Nephron progenitor cell (in vitro differentiated cells): Measurements from ENCODE around the gene CADPS2.

Experiments
- DNase-seq: peaks from one replicate; pipeline ENCODE4 v3.0.0; 2021
- H3K27ac Mint-ChIP-seq: 2 replicates; pipeline ENCODE4 v1.8.0; 2021; ENCODE audit warnings: mild to moderate bottlenecking, moderate library complexity, mixed read lengths
- H3K27me3 Mint-ChIP-seq: 2 replicates; pipeline ENCODE4 v1.8.0; 2021; ENCODE audit warnings: mild to moderate bottlenecking, low read depth, mixed read lengths; ENCODE audit not compliant: poor library complexity
- H3K36me3 Mint-ChIP-seq: 2 replicates; pipeline ENCODE4 v1.8.0; 2021; ENCODE audit warnings: low read depth, mixed read lengths
- H3K4me1 Mint-ChIP-seq: 2 replicates; pipeline ENCODE4 v1.8.0; 2021; ENCODE audit warnings: mixed read lengths
- H3K4me3 Mint-ChIP-seq: 2 replicates; pipeline ENCODE4 v1.8.0; 2021; ENCODE audit warnings: mild to moderate bottlenecking, moderate library complexity, mixed read lengths
- H3K9me3 Mint-ChIP-seq: 2 replicates; pipeline ENCODE4 v1.8.0; 2021; ENCODE audit warnings: mild to moderate bottlenecking, moderate library complexity, mixed read lengths
- CTCF ChIP-seq: fragments of 200-600 bp; sonication (generic); IDR thresholded peaks from 2 replicates; pipeline ENCODE4 v1.5.0; 2021; ENCODE audit warnings: antibody characterized with exemption

Gene CADPS2

GRCh38 chr7:122676466-122676865 lies 209.8 kb downstream of the CADPS2 start:
- DNase-seq = no peak
- peaks cover 3% of the 10 kb centered on the region for H3K9me3 Mint-ChIP-seq
- no peak for TF ChIP-seq CTCF
- H3K27me3 Mint-ChIP-seq = peaks cover 3% of the 10 kb centered on the region
- no peak overlapping the region for H3K4me3 Mint-ChIP-seq
- H3K27ac Mint-ChIP-seq = no peak overlapping the region
- H3K4me1 Mint-ChIP-seq = peaks cover 6% of the 10 kb centered on the region
- H3K36me3 Mint-ChIP-seq = no peaks in the 10 kb centered on the region

- TF ChIP-seq CTCF = no peak
Measured at GRCh38 chr7:122675621-122676020, 210.6 kb downstream of the CADPS2 start.

GRCh38 chr7:122675011-122675410 lies 211.2 kb downstream of the CADPS2 start:
- TF ChIP-seq CTCF = no peak
- H3K4me3 Mint-ChIP-seq = no peak overlapping the region
- no peak for DNase-seq
- H3K4me1 Mint-ChIP-seq = peaks cover 6% of the 10 kb centered on the region
- no peak overlapping the region for H3K27ac Mint-ChIP-seq
- H3K9me3 Mint-ChIP-seq = peaks cover 3% of the 10 kb centered on the region
- H3K27me3 Mint-ChIP-seq = peaks cover 4% of the 10 kb centered on the region
- no peaks in the 10 kb centered on the region for H3K36me3 Mint-ChIP-seq

More at GRCh38 chr7:122675621-122676020, 210.6 kb downstream of the CADPS2 start:
- H3K4me1 Mint-ChIP-seq = peaks cover 6% of the 10 kb centered on the region
- H3K9me3 Mint-ChIP-seq = peaks cover 3% of the 10 kb centered on the region
- no peaks in the 10 kb centered on the region for H3K36me3 Mint-ChIP-seq
- H3K27ac Mint-ChIP-seq = no peak overlapping the region
- no peak overlapping the region for H3K4me3 Mint-ChIP-seq
- no peak for DNase-seq
- H3K27me3 Mint-ChIP-seq = peaks cover 4% of the 10 kb centered on the region

DNA sequence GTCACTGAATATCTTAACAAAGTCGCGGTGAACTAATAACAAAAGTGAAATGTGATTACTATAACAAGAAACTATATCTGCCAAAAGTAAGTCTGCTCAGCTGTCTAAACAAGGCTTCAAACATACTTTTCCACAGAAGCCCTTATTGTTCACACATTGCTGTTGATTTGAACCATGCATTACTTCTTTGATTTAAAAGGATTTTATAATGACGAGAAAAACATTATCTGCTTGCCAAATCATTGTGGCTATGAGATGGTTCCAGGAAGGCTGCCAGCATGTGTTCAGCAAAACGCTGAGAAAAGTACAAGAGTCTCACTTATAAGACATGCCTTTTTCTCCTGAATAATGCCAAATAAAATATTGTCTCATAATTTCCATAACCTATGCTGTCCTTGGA lies 211.8 kb downstream of the CADPS2 start:
- Mint-ChIP-seq H3K36me3 (no peaks in the 10 kb centered on the region), H3K4me3 (no peak overlapping the region)

GRCh38 chr7:122673951-122674350 lies 212.3 kb downstream of the CADPS2 start:
- H3K4me3 Mint-ChIP-seq = no peak overlapping the region
- peaks cover 3% of the 10 kb centered on the region for H3K9me3 Mint-ChIP-seq
- H3K36me3 Mint-ChIP-seq = no peaks in the 10 kb centered on the region
- no peak overlapping the region for H3K27ac Mint-ChIP-seq
- H3K4me1 Mint-ChIP-seq = no peaks in the 10 kb centered on the region
- H3K27me3 Mint-ChIP-seq = peaks cover 4% of the 10 kb centered on the region
- no peak for TF ChIP-seq CTCF
- DNase-seq = no peak

More for the DNA sequence above, 211.8 kb downstream of the CADPS2 start:
- H3K9me3 Mint-ChIP-seq = peaks cover 3% of the 10 kb centered on the region
- peaks cover 3% of the 10 kb centered on the region for H3K4me1 Mint-ChIP-seq
- H3K27me3 Mint-ChIP-seq = peaks cover 4% of the 10 kb centered on the region
- no peak for DNase-seq
- H3K27ac Mint-ChIP-seq = no peak overlapping the region
- no peak for TF ChIP-seq CTCF

GRCh38 chr7:122672536-122672935 lies 213.7 kb downstream of the CADPS2 start:
- peaks cover 4% of the 10 kb centered on the region for H3K27me3 Mint-ChIP-seq
- no peak for DNase-seq
- H3K9me3 Mint-ChIP-seq = peaks cover 3% of the 10 kb centered on the region
- TF ChIP-seq CTCF = no peak
- H3K27ac Mint-ChIP-seq = no peak overlapping the region
- H3K36me3 Mint-ChIP-seq = no peaks in the 10 kb centered on the region
- no peaks in the 10 kb centered on the region for H3K4me1 Mint-ChIP-seq
- H3K4me3 Mint-ChIP-seq = no peak overlapping the region
